ENCODE results near the gene KCNH2. TPM values are rescaled to one million over a fixed set of nuclear protein-coding genes. Genes with fewer than 3 reads are reported as not detected.

Gene KCNH2
- total and polyA plus RNA-seq, 10 of the 15 experiments (the other 5 are each of a cell fraction or from before 2014, with no cell fraction given): 0.04 to 0.24 (median 0.17) TPM; not detected in 6

DNA sequence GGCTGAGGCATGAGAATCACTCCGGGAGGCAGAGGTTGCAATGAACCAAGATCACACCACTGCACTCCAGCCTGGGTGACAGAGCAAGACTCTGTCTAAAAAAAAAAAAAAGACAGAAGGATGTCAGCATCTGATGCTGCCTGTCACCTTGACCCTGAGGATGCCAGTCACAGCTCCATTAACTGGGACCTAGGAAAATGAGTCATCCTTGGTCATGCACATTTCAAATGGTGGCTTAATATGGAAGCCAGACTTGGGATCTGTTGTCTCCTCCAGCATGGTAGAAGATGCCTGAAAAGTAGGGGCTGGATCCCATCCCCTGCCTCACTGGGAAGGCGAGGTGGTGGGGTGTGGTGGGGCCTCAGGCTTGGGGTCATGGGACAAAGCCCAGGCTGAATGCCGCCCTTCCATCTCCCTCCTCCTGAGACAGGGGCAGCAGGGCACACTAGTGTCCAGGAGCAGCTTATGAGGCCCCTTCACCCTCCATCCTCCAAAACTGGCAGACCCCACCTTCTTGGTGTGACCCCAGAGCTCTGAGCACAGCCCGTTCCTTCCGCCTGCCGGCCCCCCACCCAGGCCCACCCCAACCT, 14.0 kb upstream of the KCNH2 start:
- 19% methylated on average over 4 of the region's 6 CpGs for WGBS (ENCODE audit: insufficient coverage, insufficient replicate concordance, low lambda C conversion rate, missing lambda C conversion rate)
- ChIA-PET CTCF (interaction anchor here (1.5 to 1.6 kb wide), 2 partner anchors 17 to 30 kb away, joined by 5 to 6 read pairs; no protein-coding TSS in a partner anchor), POLR2A (no interaction called here), SMC1A (ENCODE audit: uncharacterized antibody, unreplicated experiment) (no interaction called here), RAD21 (ENCODE audit: unreplicated experiment) (interaction anchor here (0.7 kb wide), 1 partner anchor 99 kb away, joined by 3 read pairs; no protein-coding TSS in a partner anchor)
- peaks cover 0 to 3% of the 10 kb centered on the region in 2 experiments; a peak in 2 of 4 replicates for H3K27me3 ChIP-seq (replicated peaks in 1 of 2; ENCODE audit: control insufficient read depth in 2 of 2, insufficient read depth in 2 of 2, low read length in 1 of 2)
- no peaks in the 10 kb centered on the region for H4K20me1 ChIP-seq (ENCODE audit: control insufficient read depth, insufficient read depth)
- no peaks in the 10 kb centered on the region for H3K36me3 ChIP-seq (ENCODE audit: control insufficient read depth in 2 of 2, insufficient read depth in 2 of 2, low read length in 1 of 2)
- DNase-seq (ENCODE audit: low read depth, low spot score) (no peak), FAIRE-seq (no peak), ATAC-seq (no peak)
- no peak overlapping the region for H3K4me3 ChIP-seq
- TF ChIP-seq, protein P1, sequence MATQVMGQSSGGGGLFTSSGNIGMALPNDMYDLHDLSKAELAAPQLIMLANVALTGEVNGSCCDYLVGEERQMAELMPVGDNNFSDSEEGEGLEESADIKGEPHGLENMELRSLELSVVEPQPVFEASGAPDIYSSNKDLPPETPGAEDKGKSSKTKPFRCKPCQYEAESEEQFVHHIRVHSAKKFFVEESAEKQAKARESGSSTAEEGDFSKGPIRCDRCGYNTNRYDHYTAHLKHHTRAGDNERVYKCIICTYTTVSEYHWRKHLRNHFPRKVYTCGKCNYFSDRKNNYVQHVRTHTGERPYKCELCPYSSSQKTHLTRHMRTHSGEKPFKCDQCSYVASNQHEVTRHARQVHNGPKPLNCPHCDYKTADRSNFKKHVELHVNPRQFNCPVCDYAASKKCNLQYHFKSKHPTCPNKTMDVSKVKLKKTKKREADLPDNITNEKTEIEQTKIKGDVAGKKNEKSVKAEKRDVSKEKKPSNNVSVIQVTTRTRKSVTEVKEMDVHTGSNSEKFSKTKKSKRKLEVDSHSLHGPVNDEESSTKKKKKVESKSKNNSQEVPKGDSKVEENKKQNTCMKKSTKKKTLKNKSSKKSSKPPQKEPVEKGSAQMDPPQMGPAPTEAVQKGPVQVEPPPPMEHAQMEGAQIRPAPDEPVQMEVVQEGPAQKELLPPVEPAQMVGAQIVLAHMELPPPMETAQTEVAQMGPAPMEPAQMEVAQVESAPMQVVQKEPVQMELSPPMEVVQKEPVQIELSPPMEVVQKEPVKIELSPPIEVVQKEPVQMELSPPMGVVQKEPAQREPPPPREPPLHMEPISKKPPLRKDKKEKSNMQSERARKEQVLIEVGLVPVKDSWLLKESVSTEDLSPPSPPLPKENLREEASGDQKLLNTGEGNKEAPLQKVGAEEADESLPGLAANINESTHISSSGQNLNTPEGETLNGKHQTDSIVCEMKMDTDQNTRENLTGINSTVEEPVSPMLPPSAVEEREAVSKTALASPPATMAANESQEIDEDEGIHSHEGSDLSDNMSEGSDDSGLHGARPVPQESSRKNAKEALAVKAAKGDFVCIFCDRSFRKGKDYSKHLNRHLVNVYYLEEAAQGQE (IDR thresholded peaks at IDR 0.05; ENCODE audit: low read depth, low read length): no peak
- TF ChIP-seq CTCF (IDR thresholded peaks at IDR 0.05 in 2 of 3, conservative IDR thresholded peaks at IDR 0.05 in 1 of 3; ENCODE audit: control insufficient read depth in 2 of 3, extremely low read depth in 1 of 3, insufficient read depth in 1 of 3, low read depth in 3 of 3, low read length in 3 of 3) (no peak), STAT3 (IDR thresholded peaks at IDR 0.05; ENCODE audit: low read depth, low read length) (no peak), ZNF384 (IDR thresholded peaks at IDR 0.05; ENCODE audit: borderline replicate concordance, low read depth, low read length) (no peak), BCL3 (IDR thresholded peaks at IDR 0.05; ENCODE audit: borderline replicate concordance, insufficient read depth, low read depth, low read length, poor library complexity, severe bottlenecking) (no peak), WRNIP1 (IDR thresholded peaks at IDR 0.05; ENCODE audit: borderline replicate concordance, low read depth, low read length) (no peak), SRF (IDR thresholded peaks at IDR 0.05; ENCODE audit: low read depth in 2 of 2, low read length in 2 of 2) (no peak), ETV6 (conservative IDR thresholded peaks at IDR 0.05 in 1 of 2, IDR thresholded peaks at IDR 0.05 in 1 of 2; ENCODE audit: borderline replicate concordance in 1 of 2, low read depth in 1 of 2) (no peak), BCL11A (IDR thresholded peaks at IDR 0.05; ENCODE audit: low read depth, low read length) (no peak), RAD21 (IDR thresholded peaks at IDR 0.05; ENCODE audit: insufficient read depth, low read depth, low read length) (no peak), JUNB (IDR thresholded peaks at IDR 0.05) (no peak)
- no peaks in the 10 kb centered on the region; the same call in 2 of the 3 replicates for H3K9me3 ChIP-seq (replicated peaks; ENCODE audit: control insufficient read depth, insufficient read depth, low read length)
- no peak overlapping the region for H2AFZ ChIP-seq (ENCODE audit: control insufficient read depth, low read depth, low read length)
- no peaks in the 10 kb centered on the region for H3K79me2 ChIP-seq (ENCODE audit: control insufficient read depth, insufficient read depth, low read length)
- no TSS peak for BruUV-seq (replicated peaks)
- no peak overlapping the region for H3K27ac ChIP-seq (ENCODE audit: control insufficient read depth, insufficient read depth)
- no peak overlapping the region for H3K9ac ChIP-seq (ENCODE audit: control insufficient read depth, insufficient read depth, low read length)
- no peak overlapping the region for H3K4me2 ChIP-seq (ENCODE audit: control insufficient read depth, insufficient read depth)
- intact Hi-C loops (cut with micrococcal nuclease; ENCODE audit: unreplicated experiment) (no loop called here), in situ Hi-C loops (cut with MboI) (no loop called here)
- H3K4me1 ChIP-seq (ENCODE audit: control insufficient read depth, insufficient read depth, low read length): no peaks in the 10 kb centered on the region; the same call in 1 of the 2 replicates
